ENCODE measurements around the gene SCYL1. TPM values are rescaled to one million over a fixed set of nuclear protein-coding genes. Genes with fewer than 3 reads are reported as not detected.
A peak's percentile ranks its signal among the peaks of the same experiment; 100 is the strongest.

The SCYL1 gene
- total and polyA plus RNA-seq, 2 of the 4 experiments (the other 2 are of a cell fraction) = 96.4 to 150 TPM

DNA sequence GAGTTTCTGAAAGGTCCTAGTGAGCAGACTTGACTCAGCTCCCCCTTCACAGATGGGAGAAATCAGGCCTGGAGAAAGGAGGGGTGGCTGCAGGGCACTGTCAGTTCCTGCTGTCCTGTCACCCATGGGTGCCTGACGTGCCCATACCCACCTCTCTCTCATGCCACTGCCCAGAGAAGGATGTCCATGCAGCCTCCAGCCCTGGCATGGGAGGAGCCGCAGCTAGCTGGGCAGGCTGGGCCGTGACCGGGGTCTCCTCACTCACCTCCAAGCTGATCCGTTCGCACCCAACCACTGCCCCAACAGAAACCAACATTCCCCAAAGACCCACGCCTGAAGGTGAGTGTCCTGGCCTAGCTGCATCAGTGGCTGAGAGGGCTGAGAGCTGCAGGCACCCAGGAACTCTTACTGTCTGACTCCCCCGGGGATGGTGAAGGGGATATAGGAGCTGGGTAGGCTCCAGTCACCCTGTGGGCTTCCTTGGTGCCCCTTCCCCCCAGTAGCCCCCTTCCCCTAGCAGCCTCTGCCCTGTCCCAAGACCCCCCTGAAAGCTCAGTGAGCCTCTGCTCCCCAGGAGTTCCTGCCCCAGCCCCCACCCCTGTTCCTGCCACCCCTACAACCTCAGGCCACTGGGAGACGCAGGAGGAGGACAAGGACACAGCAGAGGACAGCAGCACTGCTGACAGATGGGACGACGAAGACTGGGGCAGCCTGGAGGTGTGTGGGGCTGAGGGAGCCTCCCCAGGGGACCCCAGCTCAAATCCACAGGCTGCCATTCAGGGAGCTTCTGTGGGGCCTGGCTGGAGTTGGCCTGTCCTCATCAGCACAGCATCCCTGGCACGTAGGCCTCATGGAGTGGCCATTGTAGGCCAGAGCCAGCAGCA lies 11.8 kb downstream of the SCYL1 start:
- WGBS, 2 experiments (ENCODE audit: extremely low coverage in 2 of 2, insufficient read length in 1 of 2) = 100% methylated on average over 1 of the region's 12 CpGs; no CpG with 5 or more reads in 1 of the 2 experiments
- Histone ChIP-seq H2BK15ac (ENCODE audit: low read depth, low read length) (no peak overlapping the region), H3K4me1 (ENCODE audit: control insufficient read depth, insufficient read depth, low read length) (peaks cover 5% of the 10 kb centered on the region; the same call in 1 of the 2 replicates), H3K23ac (ENCODE audit: low read depth, low read length) (no peak overlapping the region), H3K9me1 (ENCODE audit: insufficient read depth, low read length) (peaks cover 8% of the 10 kb centered on the region; the same call in 1 of the 2 replicates), H3K4me3 (ENCODE audit: insufficient read depth, low read depth, low read length) (no peak overlapping the region), H3K4me2 (ENCODE audit: low read depth, low read length) (no peak overlapping the region), H3K79me1 (ENCODE audit: low read depth in 1 of 2, low read length in 2 of 2) (peaks cover 2 to 29% of the 10 kb centered on the region in 2 experiments; a peak in 3 of 4 replicates), H4K20me1 (ENCODE audit: insufficient read depth, low read length) (peaks cover 23% of the 10 kb centered on the region), H4K5ac (ENCODE audit: low read depth, low read length) (no peak overlapping the region), H3K56ac (ENCODE audit: extremely low read depth, insufficient read depth, low read length) (no peak overlapping the region), H3K27me3 (ENCODE audit: control insufficient read depth, insufficient read depth, low read length) (no peaks in the 10 kb centered on the region), H2BK120ac (ENCODE audit: low read depth, low read length) (no peak overlapping the region), H2AK5ac (ENCODE audit: low read depth, low read length) (no peak overlapping the region), H3K18ac (ENCODE audit: low read depth, low read length) (no peak overlapping the region), H3K9ac (ENCODE audit: low read depth, low read length) (no peak overlapping the region), H3K36me3 (ENCODE audit: control insufficient read depth, insufficient read depth, low read length) (peaks cover 62% of the 10 kb centered on the region), H2BK5ac (ENCODE audit: low read depth, low read length, poor library complexity, severe bottlenecking) (no peak overlapping the region), H3K27ac (ENCODE audit: insufficient read depth, low read length) (no peak overlapping the region), H4K8ac (ENCODE audit: low read depth in 2 of 2, low read length in 2 of 2) (no peak overlapping the region), H2AK9ac (replicated peaks; ENCODE audit: low read depth, low read length, poor library complexity) (peak overlapping the region; percentile 72), H3K14ac (replicated peaks; ENCODE audit: low read depth, low read length) (no peak overlapping the region), H3K9me3 (ENCODE audit: control insufficient read depth, insufficient read depth, low read length) (no peaks in the 10 kb centered on the region), H2BK20ac (ENCODE audit: low read depth, low read length) (no peak overlapping the region), H2AFZ (replicated peaks; ENCODE audit: low read length, poor library complexity) (peak overlapping the region; percentile 33), H4K91ac (ENCODE audit: insufficient read depth, low read depth, low read length) (no peak overlapping the region), H3K4ac (ENCODE audit: low read depth, low read length) (no peak overlapping the region)
- ChIA-PET CTCF (no interaction called here), POLR2A (ENCODE audit: unreplicated experiment) (no interaction called here)
- TF ChIP-seq RCOR1 (IDR thresholded peaks at IDR 0.05; ENCODE audit: insufficient replicate concordance, low read length) (no peak), SMC3 (IDR thresholded peaks at IDR 0.05; ENCODE audit: low read depth, low read length) (no peak), POLR2A (IDR thresholded peaks at IDR 0.05; ENCODE audit: low read depth, low read length) (peak; percentile 24; the same call in 1 of the 2 replicates), USF2 (IDR thresholded peaks at IDR 0.05; ENCODE audit: low read depth, low read length) (no peak)
- ATAC-seq (ENCODE audit: low read depth) (no peak), DNase-seq (no peak)
- BruUV-seq (replicated peaks) = no TSS peak
- intact Hi-C loops (cut with micrococcal nuclease) = no loop called here
- dilution Hi-C loops (cut with HindIII; ENCODE audit: low sequenced_read_pairs, unreplicated experiment) = no loop called here
- in situ Hi-C loops (cut with MboI; ENCODE audit: low sequenced_read_pairs) = no loop called here

Data from IMR-90 (cell line).